ENCODE results near the gene INSIG2.

DNA sequence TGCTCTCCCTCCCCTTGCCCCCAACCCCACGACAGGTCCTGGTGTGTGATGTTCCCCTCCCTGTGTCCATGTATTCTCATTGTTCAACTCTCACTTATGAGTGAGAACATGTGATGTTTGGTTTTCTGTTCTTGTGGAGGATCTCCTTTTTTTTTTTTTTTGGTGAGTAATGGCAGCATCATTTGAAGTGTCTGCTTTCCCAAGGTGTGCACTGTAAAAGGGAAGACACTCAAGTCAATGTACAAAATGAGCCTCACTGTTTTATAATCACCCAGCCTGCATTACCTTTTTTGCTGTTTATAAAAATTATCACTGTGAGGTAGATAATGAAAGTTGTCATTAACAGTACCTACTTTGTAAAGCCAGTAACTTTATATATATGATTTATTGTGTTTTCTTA, 56.9 kb downstream of the INSIG2 start:
- TF ChIP-seq, protein P1, sequence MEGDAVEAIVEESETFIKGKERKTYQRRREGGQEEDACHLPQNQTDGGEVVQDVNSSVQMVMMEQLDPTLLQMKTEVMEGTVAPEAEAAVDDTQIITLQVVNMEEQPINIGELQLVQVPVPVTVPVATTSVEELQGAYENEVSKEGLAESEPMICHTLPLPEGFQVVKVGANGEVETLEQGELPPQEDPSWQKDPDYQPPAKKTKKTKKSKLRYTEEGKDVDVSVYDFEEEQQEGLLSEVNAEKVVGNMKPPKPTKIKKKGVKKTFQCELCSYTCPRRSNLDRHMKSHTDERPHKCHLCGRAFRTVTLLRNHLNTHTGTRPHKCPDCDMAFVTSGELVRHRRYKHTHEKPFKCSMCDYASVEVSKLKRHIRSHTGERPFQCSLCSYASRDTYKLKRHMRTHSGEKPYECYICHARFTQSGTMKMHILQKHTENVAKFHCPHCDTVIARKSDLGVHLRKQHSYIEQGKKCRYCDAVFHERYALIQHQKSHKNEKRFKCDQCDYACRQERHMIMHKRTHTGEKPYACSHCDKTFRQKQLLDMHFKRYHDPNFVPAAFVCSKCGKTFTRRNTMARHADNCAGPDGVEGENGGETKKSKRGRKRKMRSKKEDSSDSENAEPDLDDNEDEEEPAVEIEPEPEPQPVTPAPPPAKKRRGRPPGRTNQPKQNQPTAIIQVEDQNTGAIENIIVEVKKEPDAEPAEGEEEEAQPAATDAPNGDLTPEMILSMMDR (IDR thresholded peaks at IDR 0.05) = no peak
- TF ChIP-seq POLR2A (IDR thresholded peaks at IDR 0.05) = no peak

Data from uterus (tissue), 2 donors.